Activated effector memory CD4-positive, alpha-beta T cell treated with anti-CD3 and anti-CD28 coated beads, Interleukin-2, amount 50 U/mL, for 16 hours (primary cell): Measurements from ENCODE around the gene PDLIM5.
"Not testable (repeated sequence)": the region's sequence is repeated elsewhere in the genome, so short reads cannot be mapped to it uniquely, and the experiment has no call there.

Experiments used
- DNase-seq: peaks from one replicate; pipeline ENCODE4 v3.0.0-alpha.2; 2020

Gene PDLIM5

DNA sequence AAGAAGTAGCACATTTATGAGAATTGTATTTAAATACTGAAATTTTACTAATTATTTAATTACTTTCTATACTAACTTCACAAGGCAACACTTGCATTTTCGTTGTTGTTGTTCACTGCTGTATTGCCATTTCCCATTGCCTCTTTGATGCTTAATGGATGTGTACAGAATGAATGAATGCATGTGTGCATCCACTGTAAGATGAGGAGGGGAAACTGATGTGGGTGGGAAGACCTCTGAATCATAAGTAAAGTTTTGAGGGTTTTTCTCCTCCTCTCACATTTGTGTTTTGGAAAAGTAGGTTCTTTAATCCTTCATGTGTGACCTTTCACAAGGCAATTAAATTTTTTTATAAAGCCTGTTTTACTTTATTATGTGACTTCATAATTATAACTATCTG lies 46.8 kb downstream of the PDLIM5 start:
- no peak for DNase-seq

DNA sequence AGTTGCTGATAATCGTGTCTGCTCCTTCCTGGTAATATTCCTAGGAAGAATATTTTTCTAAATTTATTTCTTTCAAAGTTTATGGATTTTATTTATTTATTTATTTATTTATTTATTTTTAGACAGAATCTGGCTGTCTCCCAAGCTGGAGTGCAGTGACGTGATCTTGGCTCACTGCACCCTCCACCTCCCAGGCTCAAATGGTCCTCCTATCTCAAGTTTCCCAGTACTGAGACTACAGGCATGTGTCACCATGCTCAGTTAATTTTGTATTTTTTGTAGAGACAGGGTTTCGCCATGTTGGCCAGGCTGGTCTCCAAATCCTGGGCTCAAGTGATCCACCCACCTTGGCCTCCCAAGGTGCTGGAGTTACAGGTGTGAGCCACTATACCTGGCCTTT lies 48.9 kb downstream of the PDLIM5 start:
- DNase-seq, result no peak

GRCh38 chr4:94504545-94504944 lies 52.8 kb downstream of the PDLIM5 start:
- no peak for DNase-seq

GRCh38 chr4:94506822-94507221 lies 55.1 kb downstream of the PDLIM5 start:
- DNase-seq, result no peak

DNA sequence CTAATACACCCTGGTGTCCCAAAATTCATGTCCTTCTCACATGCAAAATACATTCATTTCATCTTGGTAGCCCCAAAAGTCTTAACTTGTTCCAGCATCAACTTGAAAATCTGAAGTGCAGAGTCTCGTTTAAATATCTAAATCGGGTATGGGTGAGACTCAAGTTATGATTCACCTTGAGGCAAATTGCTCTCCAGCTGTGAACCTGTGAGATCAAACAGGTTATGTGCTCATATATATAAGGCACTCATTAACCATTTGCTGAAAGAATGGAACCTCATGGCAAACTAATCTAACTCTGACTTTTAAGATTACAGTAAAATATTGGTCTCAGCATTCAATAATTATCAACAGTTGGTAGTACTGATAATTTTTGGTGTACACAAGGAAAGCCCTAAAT lies 55.5 kb downstream of the PDLIM5 start:
- DNase-seq, result no peak

GRCh38 chr4:94507708-94508107 lies 56.0 kb downstream of the PDLIM5 start:
- no peak for DNase-seq

DNA sequence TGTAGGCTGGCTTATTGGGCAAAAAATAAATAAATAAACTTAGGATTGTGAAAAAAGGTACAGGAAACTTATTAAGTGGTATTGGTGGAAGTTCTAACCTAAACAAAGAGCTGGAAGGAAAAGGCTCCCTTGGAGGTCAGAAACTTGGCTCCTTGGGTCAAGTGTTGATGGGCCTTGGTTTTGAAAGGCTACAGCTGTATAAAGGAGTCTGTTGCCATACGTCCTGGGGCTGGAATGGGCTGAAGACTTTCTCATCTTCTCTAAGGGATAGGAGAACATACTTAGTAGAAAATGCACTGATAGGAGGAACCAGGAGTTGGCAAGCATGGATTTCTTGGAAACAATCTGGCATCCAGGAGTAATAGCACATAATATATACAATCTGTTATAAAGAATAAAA lies 56.6 kb downstream of the PDLIM5 start:
- DNase-seq, result no peak

DNA sequence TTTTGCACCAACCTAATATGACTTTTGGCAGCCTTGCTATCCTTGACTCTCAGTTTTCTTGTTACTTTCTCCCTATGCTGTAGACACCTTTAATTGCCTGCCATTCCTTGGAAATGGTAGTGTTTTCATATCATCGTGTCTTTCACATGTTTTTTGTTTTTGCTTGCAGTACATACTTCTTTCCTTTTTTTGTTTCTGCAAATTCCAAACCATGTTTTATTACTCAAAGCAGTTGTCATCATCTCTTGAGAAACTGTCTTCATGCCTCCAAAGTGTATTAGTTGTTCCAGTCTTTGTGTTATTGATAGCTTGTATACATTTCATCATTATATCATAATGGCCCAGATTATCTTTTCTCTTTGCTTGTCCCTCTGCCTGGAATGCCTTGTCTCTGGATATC lies 57.1 kb downstream of the PDLIM5 start:
- no peak for DNase-seq

- no peak for DNase-seq
These were observed 59.8 kb downstream of the PDLIM5 start for GRCh38 chr4:94511591-94511990.

GRCh38 chr4:94513532-94513931 lies 61.8 kb downstream of the PDLIM5 start:
- not testable (repeated sequence) for DNase-seq

- DNase-seq, result no peak
These were observed 63.6 kb downstream of the PDLIM5 start for GRCh38 chr4:94515365-94515764.

DNA sequence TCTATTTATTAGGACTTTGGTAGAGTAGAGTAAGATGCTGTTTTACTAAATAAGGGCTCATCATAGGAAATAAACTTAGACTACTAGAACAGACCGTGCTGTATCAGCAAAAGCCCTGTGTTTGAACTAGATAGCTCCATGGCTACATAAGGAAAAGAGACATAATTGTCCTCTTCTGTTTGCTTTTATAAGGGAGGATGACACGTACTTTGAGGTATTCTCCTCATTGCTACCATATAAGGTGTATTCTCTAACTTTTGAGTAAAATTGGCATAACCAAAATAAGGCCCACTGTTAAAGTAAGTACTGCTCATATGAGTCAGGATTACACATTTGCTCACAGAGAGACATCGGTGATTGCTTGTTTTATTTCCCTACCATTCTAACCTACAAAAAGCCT lies 64.3 kb downstream of the PDLIM5 start:
- DNase-seq, result no peak

GRCh38 chr4:94516999-94517398 lies 65.3 kb downstream of the PDLIM5 start:
- no peak for DNase-seq

GRCh38 chr4:94517492-94517891 lies 65.8 kb downstream of the PDLIM5 start:
- no peak for DNase-seq

DNA sequence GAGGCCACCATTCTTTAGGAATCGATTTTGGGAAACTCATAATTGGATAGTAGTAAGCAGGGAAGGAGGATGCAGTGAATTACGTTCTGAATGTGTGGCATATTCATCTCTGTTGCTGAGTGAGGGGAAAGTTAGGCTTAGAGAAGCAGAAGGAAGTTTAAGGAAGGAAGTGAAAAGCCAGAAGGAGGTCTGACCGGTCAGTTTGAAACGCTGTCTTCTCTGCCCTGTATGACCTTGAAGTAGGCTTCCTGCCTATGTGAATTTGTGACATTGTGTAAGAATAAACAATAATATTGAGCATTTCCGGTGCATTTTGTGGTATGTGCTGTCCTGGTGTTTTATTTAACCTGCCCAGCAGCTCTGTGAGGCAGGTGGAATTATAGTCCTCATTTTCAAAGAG lies 67.3 kb downstream of the PDLIM5 start:
- DNase-seq, result no peak

GRCh38 chr4:94519925-94520789 lies 68.4 kb downstream of the PDLIM5 start:
- no peak for DNase-seq

DNA sequence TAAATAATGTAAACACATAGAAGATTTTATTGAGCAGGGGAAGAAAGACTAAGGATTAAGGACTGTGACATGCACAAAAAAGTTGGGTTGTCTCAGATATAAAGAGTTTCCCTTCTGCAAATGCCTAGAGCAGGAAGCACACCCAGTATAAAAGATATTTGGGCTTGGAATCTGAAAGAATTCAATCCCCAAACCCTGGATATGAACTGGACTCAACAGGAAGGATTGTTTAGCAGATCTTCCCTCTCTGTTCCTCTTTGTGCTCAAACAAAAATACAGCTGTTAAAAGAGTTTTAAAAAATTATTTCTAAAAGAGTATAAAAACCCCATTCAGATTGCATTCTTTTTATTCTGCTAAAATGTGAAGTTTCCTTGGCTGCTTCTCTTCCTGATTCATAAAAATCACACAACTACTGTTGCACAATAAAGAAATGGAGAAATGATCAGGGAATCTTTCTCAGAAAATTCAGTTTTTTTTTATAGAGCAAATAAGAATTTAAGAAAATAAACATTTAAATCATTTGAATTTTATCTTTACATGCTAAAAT lies 71.4 kb downstream of the PDLIM5 start:
- DNase-seq, result no peak

GRCh38 chr4:94523617-94524016 lies 71.9 kb downstream of the PDLIM5 start:
- no peak for DNase-seq

DNA sequence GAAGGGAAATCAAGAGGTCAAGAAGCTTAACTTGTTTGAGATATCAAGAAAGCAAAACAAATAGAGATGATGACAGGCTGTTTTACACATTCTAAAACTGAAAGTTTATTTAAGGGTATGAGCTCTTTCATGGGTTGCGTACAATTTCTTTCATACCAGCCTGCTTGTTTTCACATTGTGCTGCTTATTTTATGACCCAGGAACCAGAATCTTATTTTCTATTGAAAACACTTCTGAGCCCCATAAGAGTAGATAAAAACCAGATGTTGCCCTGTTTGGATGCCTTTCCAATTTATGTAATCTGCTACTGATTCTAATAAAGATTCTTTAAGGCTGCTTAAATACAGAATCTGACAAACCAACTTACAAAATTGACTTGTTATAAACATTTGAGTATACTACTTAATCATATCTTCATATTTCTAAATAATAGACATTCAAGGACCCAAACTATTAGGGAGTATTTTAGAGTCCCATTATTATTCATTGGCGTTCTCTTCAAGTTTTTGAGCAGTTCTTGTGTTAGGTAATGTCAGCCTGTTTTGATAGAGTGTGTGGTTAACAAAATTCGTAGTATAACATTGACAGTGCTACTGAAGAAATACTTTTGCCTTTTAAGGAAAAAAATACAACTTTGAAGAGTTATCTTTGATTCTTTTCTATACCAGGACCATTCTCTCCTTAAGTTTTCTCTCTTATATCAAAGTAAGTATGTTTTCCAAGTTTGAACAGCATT lies 74.4 kb downstream of the PDLIM5 start:
- no peak for DNase-seq

DNA sequence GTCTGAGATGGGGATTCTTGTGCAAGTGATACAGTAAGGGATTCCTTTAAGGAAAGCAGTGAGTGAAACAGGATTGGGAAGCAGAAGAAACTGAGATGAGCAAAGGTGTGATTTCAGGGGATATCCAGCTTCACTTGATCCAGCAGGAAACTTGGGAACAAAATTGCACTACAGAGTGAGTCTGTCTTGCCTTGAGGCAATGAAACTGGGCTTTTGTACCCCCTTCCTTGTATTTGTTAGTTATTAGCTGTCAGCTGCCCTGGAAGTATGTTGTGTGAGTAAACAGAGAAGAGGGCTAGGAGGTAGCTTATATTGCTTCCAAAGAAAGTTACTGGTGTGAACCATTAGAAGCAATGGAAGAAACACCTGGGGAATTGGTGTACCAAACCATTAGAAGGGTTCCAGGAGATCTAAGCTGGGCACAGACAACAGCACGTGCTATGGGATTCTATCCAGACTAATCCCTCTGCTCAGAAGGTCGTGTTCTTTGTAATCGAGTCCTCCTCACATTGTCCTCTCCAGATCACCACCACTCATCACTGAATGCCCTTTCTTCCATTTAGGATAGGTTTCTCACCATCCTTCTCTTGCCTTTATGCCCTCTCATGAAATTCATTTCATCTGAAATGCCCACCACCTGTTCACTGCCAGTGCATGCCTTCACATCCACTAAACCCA lies 76.0 kb downstream of the PDLIM5 start:
- no peak for DNase-seq

GRCh38 chr4:94528792-94529451 lies 77.2 kb downstream of the PDLIM5 start:
- DNase-seq, result no peak

- no peak for DNase-seq
These were observed 78.3 kb downstream of the PDLIM5 start for GRCh38 chr4:94530073-94530472.
